Measurements from ENCODE around the gene ELK1. TPM values are rescaled to one million over a fixed set of nuclear protein-coding genes. Genes with fewer than 3 reads are reported as not detected.

Gene ELK1
- total and polyA plus RNA-seq, 10 of the 15 experiments (the other 5 are each of a cell fraction or from before 2014, with no cell fraction given) = 4.1 to 55.5 (median 32.9) TPM

DNA sequence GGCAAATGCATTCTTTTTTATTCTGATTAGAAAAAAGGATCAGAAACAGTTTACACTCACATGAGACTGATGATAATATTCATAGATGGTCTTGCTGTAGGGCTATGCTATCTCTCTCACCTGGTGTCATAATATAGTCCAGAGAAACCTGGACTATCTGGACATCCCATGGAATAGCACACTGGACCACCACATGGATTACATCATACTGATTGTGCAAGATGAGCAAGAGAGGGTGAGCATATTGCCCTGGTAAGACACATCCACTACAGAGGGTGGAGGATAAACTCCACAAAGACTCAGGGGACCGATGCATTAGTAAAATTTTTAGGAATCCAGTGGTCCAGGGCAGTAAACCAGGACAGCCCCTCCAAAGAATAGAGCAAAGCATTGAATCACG is 38.9 kb downstream of the ELK1 start (continued):
- TF ChIP-seq, protein P1, sequence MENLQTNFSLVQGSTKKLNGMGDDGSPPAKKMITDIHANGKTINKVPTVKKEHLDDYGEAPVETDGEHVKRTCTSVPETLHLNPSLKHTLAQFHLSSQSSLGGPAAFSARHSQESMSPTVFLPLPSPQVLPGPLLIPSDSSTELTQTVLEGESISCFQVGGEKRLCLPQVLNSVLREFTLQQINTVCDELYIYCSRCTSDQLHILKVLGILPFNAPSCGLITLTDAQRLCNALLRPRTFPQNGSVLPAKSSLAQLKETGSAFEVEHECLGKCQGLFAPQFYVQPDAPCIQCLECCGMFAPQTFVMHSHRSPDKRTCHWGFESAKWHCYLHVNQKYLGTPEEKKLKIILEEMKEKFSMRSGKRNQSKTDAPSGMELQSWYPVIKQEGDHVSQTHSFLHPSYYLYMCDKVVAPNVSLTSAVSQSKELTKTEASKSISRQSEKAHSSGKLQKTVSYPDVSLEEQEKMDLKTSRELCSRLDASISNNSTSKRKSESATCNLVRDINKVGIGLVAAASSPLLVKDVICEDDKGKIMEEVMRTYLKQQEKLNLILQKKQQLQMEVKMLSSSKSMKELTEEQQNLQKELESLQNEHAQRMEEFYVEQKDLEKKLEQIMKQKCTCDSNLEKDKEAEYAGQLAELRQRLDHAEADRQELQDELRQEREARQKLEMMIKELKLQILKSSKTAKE (IDR thresholded peaks at IDR 0.05; ENCODE audit: low read depth, poor library complexity, severe bottlenecking) = no peak
- no peak for TF ChIP-seq NFXL1 (IDR thresholded peaks at IDR 0.05; ENCODE audit: borderline replicate concordance)
- no peak for TF ChIP-seq JUNB (IDR thresholded peaks at IDR 0.05)
- TF ChIP-seq ATF7 (IDR thresholded peaks at IDR 0.05; ENCODE audit: low read depth) = no peak
- TF ChIP-seq ZZZ3 (IDR thresholded peaks at IDR 0.05; ENCODE audit: control insufficient read depth, insufficient read length, low read depth) = no peak
- no peak for TF ChIP-seq RBBP5 (conservative IDR thresholded peaks at IDR 0.05)
- TF ChIP-seq, protein P2, sequence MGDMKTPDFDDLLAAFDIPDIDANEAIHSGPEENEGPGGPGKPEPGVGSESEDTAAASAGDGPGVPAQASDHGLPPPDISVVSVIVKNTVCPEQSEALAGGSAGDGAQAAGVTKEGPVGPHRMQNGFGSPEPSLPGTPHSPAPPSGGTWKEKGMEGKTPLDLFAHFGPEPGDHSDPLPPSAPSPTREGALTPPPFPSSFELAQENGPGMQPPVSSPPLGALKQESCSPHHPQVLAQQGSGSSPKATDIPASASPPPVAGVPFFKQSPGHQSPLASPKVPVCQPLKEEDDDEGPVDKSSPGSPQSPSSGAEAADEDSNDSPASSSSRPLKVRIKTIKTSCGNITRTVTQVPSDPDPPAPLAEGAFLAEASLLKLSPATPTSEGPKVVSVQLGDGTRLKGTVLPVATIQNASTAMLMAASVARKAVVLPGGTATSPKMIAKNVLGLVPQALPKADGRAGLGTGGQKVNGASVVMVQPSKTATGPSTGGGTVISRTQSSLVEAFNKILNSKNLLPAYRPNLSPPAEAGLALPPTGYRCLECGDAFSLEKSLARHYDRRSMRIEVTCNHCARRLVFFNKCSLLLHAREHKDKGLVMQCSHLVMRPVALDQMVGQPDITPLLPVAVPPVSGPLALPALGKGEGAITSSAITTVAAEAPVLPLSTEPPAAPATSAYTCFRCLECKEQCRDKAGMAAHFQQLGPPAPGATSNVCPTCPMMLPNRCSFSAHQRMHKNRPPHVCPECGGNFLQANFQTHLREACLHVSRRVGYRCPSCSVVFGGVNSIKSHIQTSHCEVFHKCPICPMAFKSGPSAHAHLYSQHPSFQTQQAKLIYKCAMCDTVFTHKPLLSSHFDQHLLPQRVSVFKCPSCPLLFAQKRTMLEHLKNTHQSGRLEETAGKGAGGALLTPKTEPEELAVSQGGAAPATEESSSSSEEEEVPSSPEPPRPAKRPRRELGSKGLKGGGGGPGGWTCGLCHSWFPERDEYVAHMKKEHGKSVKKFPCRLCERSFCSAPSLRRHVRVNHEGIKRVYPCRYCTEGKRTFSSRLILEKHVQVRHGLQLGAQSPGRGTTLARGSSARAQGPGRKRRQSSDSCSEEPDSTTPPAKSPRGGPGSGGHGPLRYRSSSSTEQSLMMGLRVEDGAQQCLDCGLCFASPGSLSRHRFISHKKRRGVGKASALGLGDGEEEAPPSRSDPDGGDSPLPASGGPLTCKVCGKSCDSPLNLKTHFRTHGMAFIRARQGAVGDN (IDR thresholded peaks at IDR 0.05) = no peak

DNA sequence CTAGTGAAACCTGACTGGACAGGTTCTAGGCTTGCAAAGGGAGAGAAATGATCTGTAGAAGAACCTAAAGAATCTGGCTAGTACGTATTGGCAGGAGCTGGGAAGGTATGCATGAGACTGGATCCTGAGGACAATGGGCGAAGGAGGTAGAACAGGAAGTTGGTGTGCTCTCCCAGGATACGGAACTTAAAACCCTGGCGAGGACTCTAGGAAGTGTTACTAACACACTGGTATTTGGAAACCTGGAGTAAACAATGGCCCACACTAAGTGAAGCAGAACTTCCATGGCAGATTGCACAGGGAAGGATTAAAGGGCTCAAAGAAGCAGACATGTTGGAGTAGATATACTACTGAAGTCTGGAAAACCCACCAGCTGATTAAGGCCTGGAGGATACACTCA is 39.9 kb downstream of the ELK1 start:
- no peaks in the 10 kb centered on the region for H3K36me3 ChIP-seq (ENCODE audit: control insufficient read depth in 2 of 2, insufficient read depth in 2 of 2, low read length in 1 of 2)
- 44% methylated on average over 4 of the region's 4 CpGs for WGBS (ENCODE audit: insufficient coverage, insufficient replicate concordance, low lambda C conversion rate, missing lambda C conversion rate)
- no peak overlapping the region for H3K9ac ChIP-seq (ENCODE audit: control insufficient read depth, insufficient read depth, low read length)
- no peaks in the 10 kb centered on the region for H3K27me3 ChIP-seq (replicated peaks in 1 of 2; ENCODE audit: control insufficient read depth in 2 of 2, insufficient read depth in 2 of 2, low read length in 1 of 2)
- H3K79me2 ChIP-seq (ENCODE audit: control insufficient read depth, insufficient read depth, low read length) = no peaks in the 10 kb centered on the region
- H3K4me3 ChIP-seq = no peak overlapping the region
- no peaks in the 10 kb centered on the region for H3K4me1 ChIP-seq (ENCODE audit: control insufficient read depth, insufficient read depth, low read length)
- no peak for DNase-seq (ENCODE audit: low read depth, low spot score)
- SMC1A ChIA-PET (ENCODE audit: uncharacterized antibody, unreplicated experiment) = no interaction called here
- no peaks in the 10 kb centered on the region for H3K9me3 ChIP-seq (replicated peaks; ENCODE audit: control insufficient read depth, insufficient read depth, low read length)
- CTCF ChIA-PET = no interaction called here
- no peak overlapping the region for H3K27ac ChIP-seq (ENCODE audit: control insufficient read depth, insufficient read depth)
- no peak for FAIRE-seq
- TF ChIP-seq ATF7 (IDR thresholded peaks at IDR 0.05; ENCODE audit: low read depth) = no peak
- no peak for TF ChIP-seq SIX5 (IDR thresholded peaks at IDR 0.05; ENCODE audit: low read depth, low read length, severe bottlenecking)
- TF ChIP-seq RAD21 (IDR thresholded peaks at IDR 0.05; ENCODE audit: insufficient read depth, low read depth, low read length) = no peak
- TF ChIP-seq, protein P3, sequence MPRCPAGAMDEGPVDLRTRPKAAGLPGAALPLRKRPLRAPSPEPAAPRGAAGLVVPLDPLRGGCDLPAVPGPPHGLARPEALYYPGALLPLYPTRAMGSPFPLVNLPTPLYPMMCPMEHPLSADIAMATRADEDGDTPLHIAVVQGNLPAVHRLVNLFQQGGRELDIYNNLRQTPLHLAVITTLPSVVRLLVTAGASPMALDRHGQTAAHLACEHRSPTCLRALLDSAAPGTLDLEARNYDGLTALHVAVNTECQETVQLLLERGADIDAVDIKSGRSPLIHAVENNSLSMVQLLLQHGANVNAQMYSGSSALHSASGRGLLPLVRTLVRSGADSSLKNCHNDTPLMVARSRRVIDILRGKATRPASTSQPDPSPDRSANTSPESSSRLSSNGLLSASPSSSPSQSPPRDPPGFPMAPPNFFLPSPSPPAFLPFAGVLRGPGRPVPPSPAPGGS (IDR thresholded peaks at IDR 0.05; ENCODE audit: borderline replicate concordance, insufficient read depth, low read depth, low read length, poor library complexity, severe bottlenecking) = no peak
- no peak for TF ChIP-seq SMARCA5 (IDR thresholded peaks at IDR 0.05)
- no peak for TF ChIP-seq MYB (IDR thresholded peaks at IDR 0.05; ENCODE audit: borderline replicate concordance, low read depth, low read length)
- H3K4me2 ChIP-seq (ENCODE audit: control insufficient read depth, insufficient read depth) = no peak overlapping the region
- no peak overlapping the region for H2AFZ ChIP-seq (ENCODE audit: control insufficient read depth, low read depth, low read length)
- H4K20me1 ChIP-seq (ENCODE audit: control insufficient read depth, insufficient read depth) = no peaks in the 10 kb centered on the region
- POLR2A ChIA-PET = no interaction called here
- in situ Hi-C loops (cut with MboI) (no loop called here), intact Hi-C loops (cut with micrococcal nuclease; ENCODE audit: unreplicated experiment) (no loop called here)
- BruUV-seq (replicated peaks) = no TSS peak
- RAD21 ChIA-PET (ENCODE audit: unreplicated experiment) = no interaction called here
- ATAC-seq = no peak
